Common myeloid progenitor, CD34-positive (primary cell): ENCODE measurements around the gene ARVCF.

Experiments used
- CTCF ChIA-PET: fragments of 350-600 bp; sonication (Branson Sonifier 250); formaldehyde crosslinking; loops from one replicate; lab custom pipeline; 2021; ENCODE audit warnings: antibody characterized with exemption; lab: Charles Lee
- POLR2A ChIA-PET: fragments of 350-600 bp; sonication (Branson Sonifier 250); formaldehyde crosslinking; loops from one replicate; lab custom pipeline; 2021; ENCODE audit warnings: antibody characterized with exemption; lab: Charles Lee
- DNase-seq, 3 donors: peaks; one replicate each; pipeline versions ENCODE4 v3.0.0 to v3.0.0-alpha.2; 2013
- H3K27ac ChIP-seq, 2 experiments: 1 replicate in 1 of 2; 2 replicates in 1 of 2; pipeline ENCODE4 v1.7.0; 2013; ENCODE audit warnings: inconsistent platforms in 2 of 2, low read length in 2 of 2, mild to moderate bottlenecking in 2 of 2, low read depth in 1 of 2, moderate library complexity in 1 of 2; ENCODE audit not compliant: severe bottlenecking in 2 of 2, insufficient read depth in 1 of 2, poor library complexity in 1 of 2
- H3K27me3 ChIP-seq, 5 experiments: replicated peaks in 2 of 5; 1 replicate in 3 of 5; 2 replicates in 2 of 5; pipeline versions ENCODE4 v1.6.1 to v1.7.0; 2013; ENCODE audit warnings: low read length in 4 of 5, mild to moderate bottlenecking in 2 of 5, moderate library complexity in 2 of 5, inconsistent platforms in 1 of 5; ENCODE audit not compliant: insufficient read depth in 5 of 5, control insufficient read depth in 4 of 5
- H3K36me3 ChIP-seq, 4 experiments: 1 replicate in 2 of 4; 2 replicates in 2 of 4; pipeline versions ENCODE4 v1.6.1 to v1.7.0; 2013; ENCODE audit warnings: low read length in 3 of 4, control low read depth in 1 of 4, mild to moderate bottlenecking in 1 of 4; ENCODE audit not compliant: control insufficient read depth in 4 of 4, insufficient read depth in 4 of 4
- H3K4me1 ChIP-seq, 4 experiments: 1 replicate in 3 of 4; 2 replicates in 1 of 4; pipeline versions ENCODE4 v1.6.1 to v1.7.1; 2013; ENCODE audit warnings: low read length in 3 of 4, mild to moderate bottlenecking in 3 of 4, control low read depth in 1 of 4, inconsistent platforms in 1 of 4, moderate library complexity in 1 of 4; ENCODE audit not compliant: control insufficient read depth in 4 of 4, insufficient read depth in 4 of 4; ENCODE audit errors: control extremely low read depth in 1 of 4
- H3K4me3 ChIP-seq, 7 experiments: 1 replicate in 4 of 7; 2 replicates in 3 of 7; pipeline versions ENCODE4 v1.5.1 to v1.7.0; 2013; ENCODE audit warnings: mild to moderate bottlenecking in 7 of 7, low read length in 6 of 7, moderate library complexity in 6 of 7, inconsistent platforms in 2 of 7, low read depth in 2 of 7, control low read depth in 1 of 7; ENCODE audit not compliant: insufficient read depth in 4 of 7, control insufficient read depth in 1 of 7; ENCODE audit errors: extremely low read depth in 1 of 7
- H3K9me3 ChIP-seq, 5 experiments: 1 replicate in 4 of 5; 2 replicates in 1 of 5; pipeline versions ENCODE4 v1.6.1 to v1.7.1; 2013; ENCODE audit warnings: low read length in 4 of 5, mild to moderate bottlenecking in 2 of 5, inconsistent platforms in 1 of 5, low read depth in 1 of 5, moderate library complexity in 1 of 5; ENCODE audit not compliant: control insufficient read depth in 4 of 5, insufficient read depth in 2 of 5; ENCODE audit errors: control extremely low read depth in 1 of 5
- WGBS: methylation state at CpG from one replicate; pipeline ENCODE4 v1.1.5; 2013; ENCODE audit not compliant: insufficient coverage; 5-methylcytosine and 5-hydroxymethylcytosine counted together

The ARVCF gene

GRCh38 chr22:20056161-20056560 is 39.5 kb upstream of the ARVCF start:
- Histone ChIP-seq H3K36me3 (peaks cover 5 to 78% (median 46%) of the 10 kb centered on the region in 4 experiments), H3K27me3 (no peaks in the 10 kb centered on the region), H3K4me3 (no peak overlapping the region), H3K4me1 (no peaks in the 10 kb centered on the region), H3K9me3 (no peaks in the 10 kb centered on the region), H3K27ac (no peak overlapping the region)
- POLR2A ChIA-PET, result no interaction called here
- CTCF ChIA-PET, result no interaction called here
- DNase-seq, result no peak
- WGBS, result 97% methylated on average over 4 of the region's 10 CpGs

DNA sequence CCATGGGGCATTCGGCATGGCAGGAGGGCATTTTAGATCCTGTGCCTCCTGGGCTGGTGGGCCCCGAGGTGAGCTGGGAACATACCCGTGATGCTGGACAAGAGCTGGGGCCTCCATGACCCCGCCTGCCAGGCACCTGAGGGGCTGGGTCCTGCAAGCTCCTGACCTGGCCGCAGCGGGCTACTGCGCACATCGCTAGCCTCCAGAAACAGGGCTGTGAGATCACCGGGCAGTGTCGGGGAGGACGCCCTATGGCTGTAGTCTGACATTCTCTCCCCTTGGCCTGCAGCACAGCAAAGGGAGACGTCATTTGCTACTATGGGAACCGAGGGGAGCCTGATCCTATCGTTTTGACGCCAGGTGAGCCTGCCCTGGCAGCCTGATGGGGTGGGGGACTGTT is 39.0 kb upstream of the ARVCF start:
- ChIA-PET POLR2A (no interaction called here), CTCF (no interaction called here)
- Histone ChIP-seq H3K27ac (no peak overlapping the region), H3K36me3 (peaks cover 5 to 74% (median 44%) of the 10 kb centered on the region in 4 experiments), H3K9me3 (no peaks in the 10 kb centered on the region), H3K4me3 (no peak overlapping the region), H3K4me1 (no peaks in the 10 kb centered on the region), H3K27me3 (no peaks in the 10 kb centered on the region)
- 98% methylated on average over 15 of the region's 15 CpGs for WGBS
- DNase-seq, result no peak

- no peak overlapping the region for H3K27ac ChIP-seq
- WGBS, result 100% methylated on average over 2 of the region's 2 CpGs
- DNase-seq, result no peak
- no peaks in the 10 kb centered on the region for H3K9me3 ChIP-seq
- POLR2A ChIA-PET, result no interaction called here
- peaks cover 5 to 69% (median 43%) of the 10 kb centered on the region in 4 experiments for H3K36me3 ChIP-seq
- H3K4me3 ChIP-seq, result no peak overlapping the region
- H3K27me3 ChIP-seq, result no peaks in the 10 kb centered on the region
- CTCF ChIA-PET, result no interaction called here
- H3K4me1 ChIP-seq, result no peaks in the 10 kb centered on the region
These were observed 38.5 kb upstream of the ARVCF start for GRCh38 chr22:20055144-20055543.

- Histone ChIP-seq H3K36me3 (peaks cover 5 to 69% (median 43%) of the 10 kb centered on the region in 4 experiments), H3K4me3 (no peak overlapping the region), H3K9me3 (no peaks in the 10 kb centered on the region), H3K27ac (no peak overlapping the region), H3K4me1 (no peaks in the 10 kb centered on the region), H3K27me3 (no peaks in the 10 kb centered on the region)
- WGBS, result 97% methylated on average over 4 of the region's 6 CpGs
- no peak for DNase-seq
- ChIA-PET POLR2A (no interaction called here), CTCF (no interaction called here)
These were observed 37.9 kb upstream of the ARVCF start for GRCh38 chr22:20054485-20054884.

GRCh38 chr22:20054034-20054427 is 37.4 kb upstream of the ARVCF start:
- H3K36me3 ChIP-seq, result peaks cover 5 to 69% (median 43%) of the 10 kb centered on the region in 4 experiments
- DNase-seq, result no peak
- ChIA-PET POLR2A (no interaction called here), CTCF (interaction anchor here (0.5 kb wide), 1 partner anchor 236 kb away, joined by 3 read pairs; no protein-coding TSS in a partner anchor)
- H3K27ac ChIP-seq, result no peak overlapping the region
- 91% methylated on average over 12 of the region's 12 CpGs for WGBS
- H3K4me3 ChIP-seq, result no peak overlapping the region
- H3K27me3 ChIP-seq, result no peaks in the 10 kb centered on the region
- no peaks in the 10 kb centered on the region for H3K4me1 ChIP-seq
- peaks cover 0 to 2% (median 0%) of the 10 kb centered on the region in 5 experiments for H3K9me3 ChIP-seq

DNA sequence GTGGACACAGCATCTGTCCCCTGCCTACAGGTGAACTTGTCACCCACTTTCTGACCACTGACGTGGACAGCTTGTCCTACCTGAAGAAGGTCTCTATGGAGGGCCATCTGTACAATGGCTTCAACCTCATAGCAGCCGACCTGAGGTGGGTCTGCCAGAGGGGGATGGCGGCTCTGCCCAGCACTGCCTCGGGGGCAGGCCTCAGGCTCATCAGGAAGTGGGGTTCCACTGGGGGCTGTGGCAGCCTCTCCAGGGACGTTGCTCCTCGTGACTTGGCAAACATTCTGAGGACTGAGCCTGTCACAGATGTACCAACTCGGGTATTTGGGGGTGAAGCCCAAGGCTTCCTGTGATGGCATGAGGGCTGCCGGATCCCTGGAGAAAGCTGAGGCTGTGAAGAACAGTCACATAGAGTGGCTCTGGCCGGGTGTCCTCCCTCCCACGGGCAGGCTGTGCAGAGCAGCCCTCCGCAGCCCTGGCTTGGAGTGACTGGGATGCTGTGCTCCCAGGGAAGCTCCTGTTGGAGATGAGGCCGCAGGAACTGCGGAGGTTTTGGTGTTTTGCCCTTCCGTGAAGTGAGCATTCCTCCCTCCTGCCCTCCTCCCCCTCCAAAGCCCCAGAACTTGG is 36.9 kb upstream of the ARVCF start:
- no peaks in the 10 kb centered on the region for H3K27me3 ChIP-seq
- WGBS, result 87% methylated on average over 14 of the region's 14 CpGs
- H3K36me3 ChIP-seq, result peaks cover 5 to 65% (median 43%) of the 10 kb centered on the region in 4 experiments
- peak overlapping the region in 1 of 2 experiments; percentile 61 for H3K27ac ChIP-seq
- H3K4me3 ChIP-seq, result no peak overlapping the region
- CTCF ChIA-PET, result interaction anchor here (0.5 kb wide), 1 partner anchor 237 kb away, joined by 3 read pairs; no protein-coding TSS in a partner anchor
- H3K9me3 ChIP-seq, result peaks cover 0 to 5% (median 0%) of the 10 kb centered on the region in 5 experiments
- POLR2A ChIA-PET, result interaction anchor here (0.6 kb wide), 1 partner anchor 521 kb away, joined by 4 read pairs; no protein-coding TSS in a partner anchor
- DNase-seq, result no peak
- H3K4me1 ChIP-seq, result no peaks in the 10 kb centered on the region
